GM18526 (cell line): ENCODE measurements around the gene THAP3.

Experiments used
- POLR2A ChIP-seq: IDR thresholded peaks from 3 replicates; pipeline ENCODE4 v1.6.1; 2011; ENCODE audit not compliant: insufficient read length; ENCODE audit errors: extremely low read depth

The THAP3 gene

GRCh38 chr1:6634371-6635052 lies 9.8 kb downstream of the THAP3 start:
- no peak for TF ChIP-seq POLR2A

GRCh38 chr1:6635161-6635909 lies 10.7 kb downstream of the THAP3 start:
- no peak for TF ChIP-seq POLR2A

- no peak for TF ChIP-seq POLR2A
These were observed 11.5 kb downstream of the THAP3 start for GRCh38 chr1:6635910-6636760.

GRCh38 chr1:6637770-6638169 lies 13.1 kb downstream of the THAP3 start:
- TF ChIP-seq POLR2A, result no peak

- TF ChIP-seq POLR2A, result no peak
These were observed 13.6 kb downstream of the THAP3 start for GRCh38 chr1:6638226-6638625.

GRCh38 chr1:6645018-6645417 lies 20.4 kb downstream of the THAP3 start:
- no peak for TF ChIP-seq POLR2A

- TF ChIP-seq POLR2A, result no peak
These were observed 22.0 kb downstream of the THAP3 start for GRCh38 chr1:6646499-6647148.

- TF ChIP-seq POLR2A, result no peak
These were observed 23.9 kb downstream of the THAP3 start for GRCh38 chr1:6648556-6648955.

- no peak for TF ChIP-seq POLR2A
These were observed 27.2 kb downstream of the THAP3 start for GRCh38 chr1:6651909-6652308.

GRCh38 chr1:6652986-6653385 lies 28.3 kb downstream of the THAP3 start:
- TF ChIP-seq POLR2A, result no peak

- TF ChIP-seq POLR2A, result no peak
These were observed 29.0 kb downstream of the THAP3 start for GRCh38 chr1:6653436-6654290.

GRCh38 chr1:6657138-6657537 lies 32.5 kb downstream of the THAP3 start:
- no peak for TF ChIP-seq POLR2A

- TF ChIP-seq POLR2A, result no peak
These were observed 33.8 kb downstream of the THAP3 start for GRCh38 chr1:6658359-6659060.
